H1 (cell line): ENCODE results near the gene TOM1.

Source experiments
- CEBPB ChIP-seq: IDR thresholded peaks from 2 replicates; pipeline ENCODE4 v1.6.1; 2012; ENCODE audit warnings: low read depth, low read length
- GABPA ChIP-seq: IDR thresholded peaks from 2 replicates; pipeline ENCODE4 v1.6.1; 2011; ENCODE audit warnings: mild to moderate bottlenecking, low read length, moderate library complexity, borderline replicate concordance; ENCODE audit not compliant: insufficient read depth
- POLR2A ChIP-seq, 2 experiments: IDR thresholded peaks; 1 replicate in 1 of 2; 2 replicates in 1 of 2; pipeline ENCODE4 v1.6.1; 2011; ENCODE audit warnings: low read depth in 2 of 2, low read length in 2 of 2, mild to moderate bottlenecking in 2 of 2; ENCODE audit errors: control extremely low read depth in 1 of 2
- RNF2 ChIP-seq: fragments of 200-900, 300-1000 bp; sonication (generic); IDR thresholded peaks from 2 replicates; pipeline ENCODE4 v1.7.1; 2016; ENCODE audit warnings: borderline replicate concordance, low read depth, mild to moderate bottlenecking, antibody characterized with exemption, low read length; ENCODE audit not compliant: poor library complexity, severe bottlenecking; ENCODE audit errors: missing control alignments
- SP1 ChIP-seq: IDR thresholded peaks from 2 replicates; pipeline ENCODE4 v1.6.1; 2011; ENCODE audit warnings: low read depth, low read length
- TAF1 ChIP-seq: IDR thresholded peaks from 2 replicates; pipeline ENCODE4 v1.6.1; 2011; ENCODE audit warnings: mild to moderate bottlenecking, low read depth, low read length
- TBP ChIP-seq: IDR thresholded peaks from 2 replicates; pipeline ENCODE4 v1.6.1; 2011; ENCODE audit warnings: low read depth, low read length, improper control_type of control experiment
- TF ChIP-seq, protein P1 (sequence below), 3 experiments: IDR thresholded peaks; 1 replicate in 2 of 3; 2 replicates in 1 of 3; pipeline versions ENCODE4 v1.5.1 to v1.6.1; 2011; ENCODE audit warnings: low read length in 3 of 3, mild to moderate bottlenecking in 3 of 3, inconsistent platforms in 2 of 3, low read depth in 1 of 3, moderate library complexity in 1 of 3; ENCODE audit not compliant: insufficient read depth in 1 of 3; ENCODE audit errors: control extremely low read depth in 1 of 3

DNA sequence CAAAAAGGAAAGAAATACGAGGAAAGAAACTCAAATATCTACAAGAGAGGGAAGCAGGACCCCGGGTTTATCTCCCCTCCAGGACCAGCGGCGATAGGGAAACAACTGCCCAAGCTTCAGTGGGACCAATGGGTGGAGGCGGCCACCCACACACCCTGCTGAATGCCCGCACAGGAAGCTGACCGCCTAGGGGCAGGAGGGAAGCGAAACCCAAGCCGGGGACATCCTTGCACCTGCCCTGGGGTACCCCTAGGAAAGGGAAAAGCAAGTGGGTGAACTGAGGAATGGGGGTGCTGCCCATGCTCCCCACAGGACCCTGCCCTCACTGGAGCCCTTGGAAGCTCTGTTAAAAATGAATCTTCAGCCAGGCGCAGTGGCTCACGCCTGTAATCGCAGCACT is 53.6 kb downstream of the TOM1 start:
- TF ChIP-seq TAF1, result no peak
- TF ChIP-seq, protein P1, sequence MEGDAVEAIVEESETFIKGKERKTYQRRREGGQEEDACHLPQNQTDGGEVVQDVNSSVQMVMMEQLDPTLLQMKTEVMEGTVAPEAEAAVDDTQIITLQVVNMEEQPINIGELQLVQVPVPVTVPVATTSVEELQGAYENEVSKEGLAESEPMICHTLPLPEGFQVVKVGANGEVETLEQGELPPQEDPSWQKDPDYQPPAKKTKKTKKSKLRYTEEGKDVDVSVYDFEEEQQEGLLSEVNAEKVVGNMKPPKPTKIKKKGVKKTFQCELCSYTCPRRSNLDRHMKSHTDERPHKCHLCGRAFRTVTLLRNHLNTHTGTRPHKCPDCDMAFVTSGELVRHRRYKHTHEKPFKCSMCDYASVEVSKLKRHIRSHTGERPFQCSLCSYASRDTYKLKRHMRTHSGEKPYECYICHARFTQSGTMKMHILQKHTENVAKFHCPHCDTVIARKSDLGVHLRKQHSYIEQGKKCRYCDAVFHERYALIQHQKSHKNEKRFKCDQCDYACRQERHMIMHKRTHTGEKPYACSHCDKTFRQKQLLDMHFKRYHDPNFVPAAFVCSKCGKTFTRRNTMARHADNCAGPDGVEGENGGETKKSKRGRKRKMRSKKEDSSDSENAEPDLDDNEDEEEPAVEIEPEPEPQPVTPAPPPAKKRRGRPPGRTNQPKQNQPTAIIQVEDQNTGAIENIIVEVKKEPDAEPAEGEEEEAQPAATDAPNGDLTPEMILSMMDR (IDR thresholded peaks at IDR 0.05; ENCODE audit: control extremely low read depth in 1 of 3, insufficient read depth in 1 of 3, low read depth in 1 of 3, low read length in 3 of 3), result no peak
- no peak for TF ChIP-seq SP1
- no peak for TF ChIP-seq TBP
- TF ChIP-seq CEBPB, result no peak
- TF ChIP-seq RNF2, result no peak
- no peak for TF ChIP-seq GABPA
- TF ChIP-seq POLR2A (IDR thresholded peaks at IDR 0.05; ENCODE audit: control extremely low read depth in 1 of 2, low read depth in 2 of 2, low read length in 2 of 2), result no peak
